SK-N-SH (cell line): ENCODE results near the gene SPATA6. TPM values are rescaled to one million over a fixed set of nuclear protein-coding genes. Genes with fewer than 3 reads are reported as not detected.
"Not testable (repeated sequence)": the region's sequence is repeated elsewhere in the genome, so short reads cannot be mapped to it uniquely, and the experiment has no call there.

Experiments used
- CTCF ChIA-PET: fragments of 300-600, 350-600 bp; formaldehyde crosslinking; extraction: SDS; loops from one replicate; lab custom pipeline; 2021; lab: Yijun Ruan, JAX
- POLR2A ChIA-PET: fragments of 350-600 bp; sonication (Branson Sonifier 250); formaldehyde crosslinking; extraction: SDS; loops from one replicate; lab custom pipeline; 2020; ENCODE audit warnings: antibody characterized with exemption, inconsistent platforms; lab: Yijun Ruan, JAX
- DNase-seq: peaks from one replicate; pipeline ENCODE4 v3.0.0; 2012
- H2AFZ ChIP-seq: fragments of 200-600 bp; sonication (generic); 2 replicates; pipeline ENCODE4 v1.8.1; 2016; ENCODE audit warnings: antibody characterized with exemption, mild to moderate bottlenecking, low read depth
- H3F3A ChIP-seq: fragments of 200-600 bp; sonication (generic); replicated peaks from 2 replicates; pipeline ENCODE3; 2016; ENCODE audit warnings: antibody characterized with exemption, mild to moderate bottlenecking; ENCODE audit not compliant: insufficient read depth
- H3K27ac ChIP-seq, 2 experiments: fragments of 200-500 bp in 1 of 2; fragments of 200-600 bp in 1 of 2; sonication (Bioruptor generic) in 1 of 2; sonication (generic), shearing (Covaris generic) in 1 of 2; 2 replicates each; pipeline versions ENCODE4 v1.5.1 to v1.6.1; 2014 to 2016; ENCODE audit warnings: low read depth in 2 of 2, inconsistent platforms in 1 of 2, low read length in 1 of 2, mild to moderate bottlenecking in 1 of 2, mixed read lengths in 1 of 2
- H3K27me3 ChIP-seq: fragments of 200-600 bp; sonication (generic), shearing (Covaris generic); 2 replicates; pipeline ENCODE4 v1.6.1; 2016; ENCODE audit warnings: mixed run types; ENCODE audit not compliant: insufficient read depth
- H3K36me3 ChIP-seq, 2 experiments: fragments of 200-500 bp in 1 of 2; fragments of 200-600 bp in 1 of 2; sonication (Bioruptor generic) in 1 of 2; sonication (generic) in 1 of 2; replicated peaks in 1 of 2; 2 replicates each; pipeline versions ENCODE3 to v1.5.1; 2014 to 2016; ENCODE audit warnings: low read length in 1 of 2, mild to moderate bottlenecking in 1 of 2; ENCODE audit not compliant: insufficient read depth in 2 of 2, control insufficient read depth in 1 of 2
- H3K4me1 ChIP-seq, 2 experiments: fragments of 200-500 bp in 1 of 2; fragments of 200-600 bp in 1 of 2; sonication (Bioruptor generic) in 1 of 2; sonication (generic), shearing (Covaris generic) in 1 of 2; 2 replicates each; pipeline versions ENCODE4 v1.5.1 to v1.6.1; 2014 to 2016; ENCODE audit warnings: low read depth in 1 of 2, low read length in 1 of 2, mixed run types in 1 of 2; ENCODE audit not compliant: insufficient read depth in 2 of 2, control insufficient read depth in 1 of 2
- H3K4me2 ChIP-seq: fragments of 200-600 bp; sonication (generic), shearing (Covaris generic); 2 replicates; pipeline ENCODE4 v1.6.1; 2017; ENCODE audit warnings: mixed run types
- H3K4me3 ChIP-seq, 2 experiments: fragments of 200-500 bp in 1 of 2; fragments of 200-600 bp in 1 of 2; sonication (Bioruptor generic) in 1 of 2; sonication (generic), shearing (Covaris generic) in 1 of 2; 2 replicates each; pipeline versions ENCODE4 v1.5.1 to v1.8.1; 2014 to 2016; ENCODE audit warnings: low read depth in 2 of 2, inconsistent platforms in 1 of 2, low read length in 1 of 2, mild to moderate bottlenecking in 1 of 2, mixed read lengths in 1 of 2, moderate library complexity in 1 of 2
- H3K79me2 ChIP-seq: fragments of 200-600 bp; sonication (generic); 2 replicates; pipeline ENCODE4 v1.8.1; 2017; ENCODE audit warnings: mild to moderate bottlenecking; ENCODE audit not compliant: insufficient read depth
- H3K9ac ChIP-seq: fragments of 200-600 bp; sonication (generic); 2 replicates; pipeline ENCODE4 v1.6.1; 2017; ENCODE audit warnings: mixed run types
- H3K9me2 ChIP-seq: fragments of 200-600 bp; sonication (generic); 2 replicates; pipeline ENCODE4 v1.6.1; 2017; ENCODE audit warnings: mixed run types
- H3K9me3 ChIP-seq: fragments of 200-600 bp; sonication (generic); 2 replicates; pipeline ENCODE4 v1.6.1; 2017; ENCODE audit warnings: mixed run types, mild to moderate bottlenecking, moderate library complexity
- H4K20me1 ChIP-seq: fragments of 200-600 bp; sonication (generic); 2 replicates; pipeline ENCODE4 v1.6.1; 2017; ENCODE audit warnings: mild to moderate bottlenecking, mixed run types; ENCODE audit not compliant: insufficient read depth
- ELF1 ChIP-seq: IDR thresholded peaks from 2 replicates; pipeline ENCODE4 v1.4.0; 2012
- EP300 ChIP-seq, 2 experiments: IDR thresholded peaks; 2 replicates each; pipeline versions ENCODE4 v1.4.0 to v1.6.1; 2012; ENCODE audit warnings: borderline replicate concordance in 1 of 2, low read depth in 1 of 2, low read length in 1 of 2
- EZH2phosphoT487 ChIP-seq: fragments of 200-600 bp; sonication (generic); IDR thresholded peaks from 2 replicates; pipeline ENCODE4 v1.6.1; 2017; ENCODE audit warnings: low read depth, mixed run types, mild to moderate bottlenecking, antibody characterized with exemption, moderate library complexity, borderline replicate concordance
- FOSL2 ChIP-seq: IDR thresholded peaks from 2 replicates; pipeline ENCODE4 v1.4.0; 2012; ENCODE audit warnings: low read depth, mild to moderate bottlenecking, moderate library complexity, borderline replicate concordance
- MXI1 ChIP-seq: IDR thresholded peaks from 2 replicates; pipeline ENCODE4 v1.6.1; 2012; ENCODE audit warnings: mild to moderate bottlenecking, low read depth, low read length, improper control_type of control experiment
- NFIC ChIP-seq: IDR thresholded peaks from 2 replicates; pipeline ENCODE4 v1.4.0; 2012; ENCODE audit warnings: borderline replicate concordance
- RXRA ChIP-seq: IDR thresholded peaks from 2 replicates; pipeline ENCODE4 v1.4.0; 2012; ENCODE audit warnings: low read depth, mild to moderate bottlenecking, borderline replicate concordance
- TAF1 ChIP-seq: IDR thresholded peaks from 2 replicates; pipeline ENCODE4 v1.6.1; 2012; ENCODE audit warnings: low read depth, mild to moderate bottlenecking, low read length, moderate library complexity, borderline replicate concordance
- TCF12 ChIP-seq: IDR thresholded peaks from 2 replicates; pipeline ENCODE4 v1.4.0; 2012
- ZBTB33 ChIP-seq: IDR thresholded peaks from 2 replicates; pipeline ENCODE4 v1.4.0; 2012; ENCODE audit warnings: low read depth, borderline replicate concordance
- WGBS: methylation state at CpG from one replicate; pipeline ENCODE4 v1.1.6; 2017; ENCODE audit warnings: low lambda C conversion rate; 5-methylcytosine and 5-hydroxymethylcytosine counted together
- polyA plus RNA-seq, 3 experiments: library from polyadenylated mRNA; depleted of rRNA; stranded (reverse); fragments of >200 nt; gene quantifications; 2 replicates each; pipeline ENCODE4 v1.2.3, GENCODE V29; 2012
- TF ChIP-seq, protein P1 (sequence below): IDR thresholded peaks from 2 replicates; pipeline ENCODE4 v1.4.0; 2012; ENCODE audit warnings: low read depth, borderline replicate concordance
- TF ChIP-seq, protein P2 (sequence below): IDR thresholded peaks from 2 replicates; pipeline ENCODE4 v1.4.0; 2012; ENCODE audit warnings: low read depth

The SPATA6 gene
- polyA plus RNA-seq, 1 of the 3 experiments (the other 2 are of a cell fraction): 2.4 TPM

GRCh38 chr1:48439380-48439779 lies 32.6 kb downstream of the SPATA6 start:
- Histone ChIP-seq H3K9ac (no peak overlapping the region), H2AFZ (no peak overlapping the region), H3K36me3 (peaks cover 0 to 2% of the 10 kb centered on the region in 2 experiments), H3K27me3 (no peaks in the 10 kb centered on the region), H3K9me3 (no peaks in the 10 kb centered on the region), H3F3A (no peaks in the 10 kb centered on the region), H4K20me1 (no peaks in the 10 kb centered on the region), H3K79me2 (no peaks in the 10 kb centered on the region), H3K4me3 (no peak overlapping the region), H3K4me1 (no peaks in the 10 kb centered on the region), H3K27ac (no peak overlapping the region), H3K9me2 (no peaks in the 10 kb centered on the region), H3K4me2 (no peak overlapping the region)
- POLR2A ChIA-PET: no interaction called here
- TF ChIP-seq NFIC (no peak), TAF1 (no peak), EP300 (IDR thresholded peaks at IDR 0.05; ENCODE audit: borderline replicate concordance in 1 of 2, low read depth in 1 of 2, low read length in 1 of 2) (no peak), MXI1 (no peak), ELF1 (no peak), ZBTB33 (no peak), FOSL2 (no peak), EZH2phosphoT487 (no peak), TCF12 (no peak), RXRA (no peak)
- TF ChIP-seq, protein P1, sequence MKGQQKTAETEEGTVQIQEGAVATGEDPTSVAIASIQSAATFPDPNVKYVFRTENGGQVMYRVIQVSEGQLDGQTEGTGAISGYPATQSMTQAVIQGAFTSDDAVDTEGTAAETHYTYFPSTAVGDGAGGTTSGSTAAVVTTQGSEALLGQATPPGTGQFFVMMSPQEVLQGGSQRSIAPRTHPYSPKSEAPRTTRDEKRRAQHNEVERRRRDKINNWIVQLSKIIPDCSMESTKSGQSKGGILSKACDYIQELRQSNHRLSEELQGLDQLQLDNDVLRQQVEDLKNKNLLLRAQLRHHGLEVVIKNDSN: no peak
- TF ChIP-seq, protein P2, sequence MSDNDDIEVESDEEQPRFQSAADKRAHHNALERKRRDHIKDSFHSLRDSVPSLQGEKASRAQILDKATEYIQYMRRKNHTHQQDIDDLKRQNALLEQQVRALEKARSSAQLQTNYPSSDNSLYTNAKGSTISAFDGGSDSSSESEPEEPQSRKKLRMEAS: no peak
- DNase-seq: no peak
- WGBS: 91% methylated on average over 6 of the region's 9 CpGs
- CTCF ChIA-PET: interaction anchor here (2.5 kb wide), 1 partner anchor 202 kb away, joined by 6 read pairs; no protein-coding TSS in a partner anchor

DNA sequence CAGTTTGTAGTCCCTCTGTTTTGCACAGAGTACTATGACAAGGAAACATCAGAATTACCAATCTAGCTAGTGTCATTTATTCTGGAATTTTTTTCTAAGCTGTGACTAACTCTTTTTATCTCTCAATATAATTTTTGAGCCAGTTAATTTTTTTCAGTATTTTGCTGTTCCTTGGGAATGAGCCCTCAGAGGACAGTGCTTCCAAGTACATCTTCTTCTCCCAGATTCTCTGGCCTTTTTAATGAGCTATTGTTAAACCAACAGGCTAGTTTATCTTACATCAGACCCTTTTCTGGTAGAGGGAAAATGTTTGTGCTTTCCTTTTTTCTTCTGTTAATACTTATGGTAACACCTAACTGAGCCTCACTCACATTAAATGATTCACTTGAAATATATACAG lies 34.6 kb downstream of the SPATA6 start:
- H3K27ac ChIP-seq, H3K79me2 ChIP-seq, DNase-seq, H3K27me3 ChIP-seq, H3K9ac ChIP-seq, H3K4me1 ChIP-seq, H3K4me3 ChIP-seq, H3F3A ChIP-seq, H3K9me3 ChIP-seq, H3K9me2 ChIP-seq, H3K4me2 ChIP-seq, H4K20me1 ChIP-seq, H2AFZ ChIP-seq, POLR2A ChIA-PET, H3K36me3 ChIP-seq: not testable (repeated sequence)
- CTCF ChIA-PET: interaction anchor here (0.6 to 1.5 kb wide), 4 partner anchors 14 to 328 kb away, joined by 3 to 4 read pairs (median 3); no protein-coding TSS in a partner anchor

DNA sequence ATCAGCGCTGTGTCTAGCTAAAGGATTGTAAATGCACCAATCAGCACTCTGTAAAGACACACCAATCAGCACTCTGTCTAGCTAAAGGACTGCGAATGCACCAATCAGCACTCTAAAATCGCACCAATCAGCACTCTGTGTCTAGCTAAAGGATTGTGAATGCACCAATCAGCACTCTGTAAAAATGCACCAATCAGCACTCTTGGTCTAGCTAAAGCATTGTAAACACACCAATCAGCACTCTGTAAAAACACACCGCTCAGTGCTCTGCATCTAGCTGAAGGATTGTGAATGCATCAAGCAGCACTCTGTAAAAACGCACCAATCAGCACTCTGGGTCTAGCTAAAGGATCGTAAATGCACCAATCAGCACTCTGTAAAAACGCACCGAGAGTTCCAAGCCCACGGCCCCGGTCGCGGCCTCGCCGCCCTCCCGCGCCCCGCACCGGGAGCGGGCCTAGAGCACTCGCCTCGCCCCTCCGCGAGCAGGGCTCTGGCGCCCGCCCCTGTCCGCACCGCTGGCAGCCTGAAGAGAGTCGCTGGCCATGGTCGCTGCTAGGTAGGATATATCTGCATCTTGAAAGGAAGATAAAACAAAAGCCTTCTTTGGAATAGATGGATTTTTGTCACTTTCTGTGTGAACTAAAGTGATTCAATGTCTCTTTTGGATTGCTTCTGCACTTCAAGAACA lies 36.5 kb downstream of the SPATA6 start:
- DNase-seq, H3K27me3 ChIP-seq, H3K4me3 ChIP-seq, H3K27ac ChIP-seq, H3K9ac ChIP-seq, H2AFZ ChIP-seq, H3F3A ChIP-seq, H3K4me1 ChIP-seq, H3K9me2 ChIP-seq, H3K79me2 ChIP-seq, H3K36me3 ChIP-seq, H3K4me2 ChIP-seq, H3K9me3 ChIP-seq, POLR2A ChIA-PET, H4K20me1 ChIP-seq: not testable (repeated sequence)
- WGBS: 97% methylated on average over 29 of the region's 29 CpGs
- CTCF ChIA-PET: interaction anchor here (1.2 to 1.3 kb wide), 2 partner anchors 62 to 294 kb away, joined by 3 read pairs; no protein-coding TSS in a partner anchor
